Skeletal muscle tissue (tissue), 4 donors: Measurements from ENCODE around the gene PNMT. TPM values are rescaled to one million over a fixed set of nuclear protein-coding genes. Genes with fewer than 3 reads are reported as not detected.

ENCODE experiments used
- H3K27ac ChIP-seq: one replicate; pipeline ENCODE4 v1.7.0; 2013; ENCODE audit warnings: mild to moderate bottlenecking, low read depth, low read length, inconsistent platforms
- H3K27me3 ChIP-seq, 3 donors: one replicate each; pipeline ENCODE4 v1.7.0; 2013; ENCODE audit warnings: low read length in 3 of 3; ENCODE audit not compliant: control insufficient read depth in 3 of 3, insufficient read depth in 3 of 3
- H3K36me3 ChIP-seq, 3 donors: one replicate each; pipeline ENCODE4 v1.7.0; 2013; ENCODE audit warnings: low read length in 3 of 3; ENCODE audit not compliant: control insufficient read depth in 3 of 3, insufficient read depth in 3 of 3
- H3K4me1 ChIP-seq, 3 donors: one replicate each; pipeline ENCODE4 v1.7.0; 2013; ENCODE audit warnings: low read length in 3 of 3, mild to moderate bottlenecking in 3 of 3; ENCODE audit not compliant: control insufficient read depth in 3 of 3, insufficient read depth in 3 of 3
- H3K4me3 ChIP-seq, 3 donors: one replicate each; pipeline ENCODE4 v1.7.0; 2013; ENCODE audit warnings: low read length in 3 of 3
- H3K9ac ChIP-seq, 3 donors: one replicate each; pipeline ENCODE4 v1.7.0; 2013; ENCODE audit warnings: low read length in 3 of 3, mild to moderate bottlenecking in 3 of 3, moderate library complexity in 2 of 3, low read depth in 1 of 3
- H3K9me3 ChIP-seq, 3 donors: one replicate each; pipeline ENCODE4 v1.7.0; 2013; ENCODE audit warnings: low read length in 3 of 3; ENCODE audit not compliant: control insufficient read depth in 3 of 3
- total RNA-seq: library from RNA; depleted of rRNA; stranded (reverse); fragments of >200 nt; gene quantifications from one replicate; pipeline ENCODE4 v1.2.3, GENCODE V29; 2014
- donor health status: Osteomylitis.

The PNMT gene
- total RNA-seq, 1 donor from 2014 or later, result 0.52 TPM

GRCh38 chr17:39633570-39634183 lies 34.6 kb upstream of the PNMT start:
- Histone ChIP-seq H3K9ac (no peak overlapping the region), H3K27me3 (peaks cover 6 to 34% (median 30%) of the 10 kb centered on the region in 3 donors), H3K4me1 (peaks cover 20 to 42% (median 26%) of the 10 kb centered on the region in 3 donors), H3K9me3 (no peaks in the 10 kb centered on the region), H3K4me3 (no peak overlapping the region), H3K27ac (no peak overlapping the region), H3K36me3 (peaks cover 0 to 2% (median 0%) of the 10 kb centered on the region in 3 donors)

GRCh38 chr17:39634384-39634871 lies 33.8 kb upstream of the PNMT start:
- no peak overlapping the region for H3K4me3 ChIP-seq
- peaks cover 26 to 48% (median 31%) of the 10 kb centered on the region in 3 donors for H3K4me1 ChIP-seq
- peak overlapping the region in 1 of 3 donors; percentile 16 for H3K9ac ChIP-seq
- peaks cover 0 to 2% (median 0%) of the 10 kb centered on the region in 3 donors for H3K36me3 ChIP-seq
- H3K27ac ChIP-seq, result no peak overlapping the region
- no peaks in the 10 kb centered on the region for H3K9me3 ChIP-seq
- peaks cover 6 to 27% (median 24%) of the 10 kb centered on the region in 3 donors for H3K27me3 ChIP-seq

- Histone ChIP-seq H3K4me1 (peaks cover 30 to 60% (median 42%) of the 10 kb centered on the region in 3 donors), H3K4me3 (peak overlapping the region in 1 of 3 donors; percentile 95), H3K27ac (peak overlapping the region; percentile 93)
These were observed 32.6 kb upstream of the PNMT start for GRCh38 chr17:39635614-39636176.

GRCh38 chr17:39636587-39636926 lies 31.7 kb upstream of the PNMT start:
- no peaks in the 10 kb centered on the region for H3K9me3 ChIP-seq
- peaks cover 0 to 12% (median 7%) of the 10 kb centered on the region in 3 donors for H3K27me3 ChIP-seq
- H3K27ac ChIP-seq, result peak overlapping the region; percentile 93
- peak overlapping the region; percentile 89 to 95 (median 94) for H3K4me3 ChIP-seq
- H3K9ac ChIP-seq, result peak overlapping the region; percentile 95 to 97 (median 97)
- H3K4me1 ChIP-seq, result peaks cover 30 to 69% (median 47%) of the 10 kb centered on the region in 3 donors
- H3K36me3 ChIP-seq, result peaks cover 0 to 2% (median 0%) of the 10 kb centered on the region in 3 donors

More at GRCh38 chr17:39635614-39636176, 32.6 kb upstream of the PNMT start:
- peaks cover 0 to 17% (median 14%) of the 10 kb centered on the region in 3 donors for H3K27me3 ChIP-seq
- H3K9me3 ChIP-seq, result no peaks in the 10 kb centered on the region
- H3K36me3 ChIP-seq, result peaks cover 0 to 2% (median 0%) of the 10 kb centered on the region in 3 donors
- peak overlapping the region in 1 of 3 donors; percentile 97 for H3K9ac ChIP-seq

GRCh38 chr17:39636927-39637736 lies 31.1 kb upstream of the PNMT start, which contains the start of gene STARD3:
TSS of gene STARD3 (plus strand) at chr17:39637144. CDS start at chr17:39653532, 16,388 bp downstream.
- Histone ChIP-seq H3K4me1 (peaks cover 34 to 74% (median 53%) of the 10 kb centered on the region in 3 donors), H3K27me3 (peaks cover 0 to 6% (median 2%) of the 10 kb centered on the region in 3 donors), H3K27ac (peak within 1 kb of the TSS; percentile 93), H3K9me3 (no peaks in the 10 kb centered on the region), H3K4me3 (peak within 1 kb of the TSS; percentile 89 to 95 (median 94)), H3K36me3 (peaks cover 0 to 2% (median 2%) of the 10 kb centered on the region in 3 donors), H3K9ac (peak within 1 kb of the TSS; percentile 95 to 97 (median 97))

- Histone ChIP-seq H3K27me3 (no peaks in the 10 kb centered on the region), H3K9me3 (no peaks in the 10 kb centered on the region), H3K36me3 (peaks cover 0 to 2% (median 2%) of the 10 kb centered on the region in 3 donors), H3K4me3 (peak overlapping the region; percentile 89 to 95 (median 94)), H3K4me1 (peaks cover 38 to 86% (median 63%) of the 10 kb centered on the region in 3 donors), H3K9ac (peak overlapping the region; percentile 95 to 97 (median 97)), H3K27ac (no peak overlapping the region)
These were observed 29.9 kb upstream of the PNMT start for GRCh38 chr17:39638317-39638716.

GRCh38 chr17:39639043-39639442 lies 29.2 kb upstream of the PNMT start:
- no peak overlapping the region for H3K4me3 ChIP-seq
- no peaks in the 10 kb centered on the region for H3K9me3 ChIP-seq
- H3K27ac ChIP-seq, result no peak overlapping the region
- H3K9ac ChIP-seq, result peak overlapping the region in 1 of 3 donors; percentile 57
- H3K4me1 ChIP-seq, result peaks cover 38 to 93% (median 63%) of the 10 kb centered on the region in 3 donors
- H3K36me3 ChIP-seq, result peaks cover 0 to 2% (median 2%) of the 10 kb centered on the region in 3 donors
- no peaks in the 10 kb centered on the region for H3K27me3 ChIP-seq

- Histone ChIP-seq H3K4me1 (peaks cover 38 to 90% (median 62%) of the 10 kb centered on the region in 3 donors), H3K4me3 (no peak overlapping the region), H3K9ac (peak overlapping the region in 2 of 3 donors; percentile 14 to 57), H3K27ac (no peak overlapping the region), H3K27me3 (no peaks in the 10 kb centered on the region), H3K36me3 (peaks cover 0 to 2% (median 2%) of the 10 kb centered on the region in 3 donors), H3K9me3 (no peaks in the 10 kb centered on the region)
These were observed 28.4 kb upstream of the PNMT start for GRCh38 chr17:39639566-39640458.

GRCh38 chr17:39640591-39641031 lies 27.6 kb upstream of the PNMT start:
- peaks cover 0 to 2% (median 2%) of the 10 kb centered on the region in 3 donors for H3K36me3 ChIP-seq
- H3K4me3 ChIP-seq, result no peak overlapping the region
- H3K9me3 ChIP-seq, result no peaks in the 10 kb centered on the region
- H3K27me3 ChIP-seq, result no peaks in the 10 kb centered on the region
- peak overlapping the region in 1 of 3 donors; percentile 25 for H3K9ac ChIP-seq
- no peak overlapping the region for H3K27ac ChIP-seq
- peaks cover 38 to 84% (median 62%) of the 10 kb centered on the region in 3 donors for H3K4me1 ChIP-seq
